Stimulated activated CD4-positive, alpha-beta T cell treated with anti-CD3 and anti-CD28 coated beads, TNF-alpha, amount 100 ng/mL, for 48 hours (primary cell): ENCODE measurements around the gene PEAK1.

Experiments
- DNase-seq, 3 donors: peaks; one replicate each; pipeline ENCODE4 v3.0.0-alpha.2; 2020; ENCODE audit warnings: low read depth in 3 of 3

PEAK1 gene

DNA sequence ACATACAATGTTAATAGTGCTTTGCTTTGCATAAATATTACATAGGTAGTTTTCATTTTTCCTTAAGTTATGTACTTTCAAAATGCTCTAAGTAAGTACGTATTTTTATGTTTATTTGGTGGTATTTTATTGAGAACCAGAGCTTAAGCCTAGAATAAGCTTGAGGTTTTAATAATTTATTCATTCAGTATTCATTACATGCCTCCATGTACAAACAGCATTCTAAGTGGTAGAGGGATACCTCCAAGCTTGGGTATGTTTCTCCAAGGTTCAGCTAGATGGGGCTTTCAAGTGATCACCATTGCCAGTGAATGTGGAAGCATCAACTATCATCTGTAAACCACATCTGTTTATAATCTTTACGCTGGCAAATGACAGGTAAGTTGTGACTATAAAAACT lies 52.3 kb downstream of the PEAK1 start:
- no peak for DNase-seq

DNA sequence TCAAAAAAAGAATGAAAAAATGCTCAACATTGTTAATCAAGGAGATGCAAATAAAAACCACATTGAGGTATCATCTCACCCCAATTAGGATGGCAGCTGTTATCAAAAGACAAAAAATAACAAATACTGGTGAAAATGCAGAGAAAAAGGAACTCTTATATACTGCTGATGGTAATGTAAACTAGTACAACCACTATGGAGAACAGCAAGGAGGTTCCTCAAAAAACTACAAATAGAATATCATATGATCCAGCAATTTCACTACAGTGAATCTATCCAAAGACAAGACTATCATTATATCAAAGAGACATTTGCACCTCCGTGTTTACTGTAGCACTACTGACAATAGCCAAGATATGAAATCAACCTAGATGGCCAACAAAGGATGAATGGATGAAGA lies 58.4 kb downstream of the PEAK1 start:
- no peak for DNase-seq

DNA sequence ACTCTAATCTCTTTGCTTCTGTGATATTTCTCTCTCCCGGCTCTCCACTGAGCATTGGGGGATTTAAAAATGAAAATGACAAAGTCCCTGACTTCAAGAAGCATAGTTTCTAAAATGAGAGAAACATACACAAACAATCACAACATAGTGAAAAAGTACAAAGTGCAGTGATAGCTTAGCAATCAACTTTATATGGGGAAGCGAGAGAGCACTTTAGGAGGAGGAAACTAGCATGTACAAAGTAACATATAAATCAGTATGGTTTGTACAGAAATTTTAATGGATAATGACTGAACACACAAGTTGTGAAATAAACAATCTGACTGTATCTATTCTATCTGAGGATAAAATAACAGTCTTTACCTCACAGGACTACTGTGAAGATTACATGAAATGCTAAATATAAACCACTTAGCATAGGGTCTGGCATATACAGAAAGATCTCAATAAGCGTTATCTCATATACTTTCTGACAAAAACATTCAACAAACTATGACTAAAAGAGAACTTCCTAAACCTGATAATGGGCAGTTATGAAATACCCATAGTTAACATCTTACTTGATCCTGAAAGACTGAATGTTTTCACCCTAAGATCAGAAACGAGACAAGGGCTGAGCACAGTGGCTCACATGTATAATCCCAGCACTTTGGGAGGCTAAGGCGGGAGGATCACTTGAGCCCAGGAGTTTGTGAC lies 61.2 kb downstream of the PEAK1 start:
- DNase-seq = no peak

DNA sequence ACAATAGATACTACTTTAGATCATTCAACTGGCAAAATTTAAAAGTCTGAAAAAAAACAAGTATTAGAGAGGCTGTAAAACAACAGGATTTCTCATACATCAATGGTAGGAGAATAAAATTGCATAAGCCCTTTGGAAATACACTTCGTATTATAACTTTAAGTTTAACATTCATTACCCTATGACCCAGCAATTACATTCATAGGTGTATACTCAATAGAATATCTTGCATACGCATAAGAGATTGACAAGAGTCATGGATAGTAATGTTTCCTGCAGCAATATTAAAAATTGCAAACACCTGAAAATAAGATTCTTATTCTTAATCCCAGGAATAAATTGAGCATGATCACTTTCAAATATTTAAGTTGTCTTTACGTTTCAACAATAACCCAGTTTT lies 63.6 kb downstream of the PEAK1 start:
- no peak for DNase-seq

DNA sequence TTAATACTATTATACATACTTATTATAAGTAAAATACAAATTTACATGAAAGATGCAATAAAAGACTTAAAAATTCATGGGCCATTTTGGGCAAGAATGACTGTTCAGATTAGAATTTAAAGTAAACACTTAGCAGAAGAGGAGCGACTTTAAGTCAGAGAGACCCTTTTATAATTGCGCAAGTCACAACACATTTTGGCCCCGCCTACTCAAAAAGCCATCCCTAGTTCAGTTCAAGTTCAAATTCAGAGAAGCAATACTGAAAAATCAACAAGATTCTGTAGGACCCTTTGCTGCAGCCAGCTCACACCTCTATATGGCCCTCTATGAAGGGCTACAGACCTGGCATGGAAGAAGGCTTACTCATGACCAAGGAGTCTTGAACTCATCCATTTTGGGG lies 64.6 kb downstream of the PEAK1 start:
- no peak for DNase-seq

DNA sequence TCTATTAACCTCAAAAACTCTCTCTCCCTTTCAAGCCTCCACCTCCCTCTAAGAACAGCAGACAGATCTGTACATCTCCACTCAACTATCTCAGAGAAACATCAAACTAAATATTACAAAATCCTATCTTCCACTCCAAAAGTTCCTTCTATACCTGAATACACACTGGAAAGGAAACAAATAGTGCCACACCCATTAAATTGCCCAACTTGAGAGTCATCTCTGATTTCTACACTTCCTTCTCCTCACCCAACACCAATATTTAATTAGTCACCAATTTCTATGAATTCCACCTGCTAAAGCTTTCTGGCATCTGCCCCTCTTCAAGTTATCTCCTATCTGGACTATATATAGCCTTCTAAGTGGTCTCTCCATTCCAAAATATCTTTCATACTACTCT lies 65.8 kb downstream of the PEAK1 start:
- no peak for DNase-seq

DNA sequence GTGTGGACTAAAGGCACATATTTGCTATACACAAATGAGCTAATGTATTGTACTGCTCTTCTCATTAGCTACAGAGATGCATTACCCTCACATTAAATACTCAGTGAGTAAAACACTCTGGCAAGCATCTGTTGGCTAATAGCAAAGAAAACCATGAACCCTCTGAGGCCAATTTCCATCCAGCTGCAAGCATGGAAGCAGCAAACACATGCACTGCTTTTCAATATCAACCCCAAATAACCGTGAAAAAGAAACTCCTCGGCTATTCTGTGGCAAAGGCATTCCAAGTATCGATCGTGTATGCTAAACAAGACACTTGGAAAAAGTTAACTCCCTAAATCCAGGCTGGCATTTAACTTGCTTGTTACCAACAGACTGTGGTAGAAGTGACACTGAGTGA lies 67.0 kb downstream of the PEAK1 start:
- DNase-seq = no peak

DNA sequence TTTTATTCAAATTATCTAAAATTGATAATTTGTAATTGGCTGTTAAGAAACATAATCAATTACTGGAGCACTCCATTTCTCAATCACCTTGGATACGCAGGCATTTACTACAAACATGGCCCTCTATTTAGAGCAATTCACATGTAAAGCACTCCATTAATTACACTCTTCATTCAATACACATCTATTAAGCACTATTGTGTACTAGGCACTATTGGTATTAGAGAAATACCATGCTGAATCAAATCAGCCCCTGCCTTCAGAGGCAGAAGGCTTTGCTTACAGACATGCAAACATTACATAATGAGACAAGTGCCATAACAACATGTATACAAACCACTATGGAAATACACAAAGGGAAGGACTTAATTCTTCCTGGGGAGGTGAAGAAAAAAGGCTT lies 69.1 kb downstream of the PEAK1 start:
- no peak for DNase-seq

DNA sequence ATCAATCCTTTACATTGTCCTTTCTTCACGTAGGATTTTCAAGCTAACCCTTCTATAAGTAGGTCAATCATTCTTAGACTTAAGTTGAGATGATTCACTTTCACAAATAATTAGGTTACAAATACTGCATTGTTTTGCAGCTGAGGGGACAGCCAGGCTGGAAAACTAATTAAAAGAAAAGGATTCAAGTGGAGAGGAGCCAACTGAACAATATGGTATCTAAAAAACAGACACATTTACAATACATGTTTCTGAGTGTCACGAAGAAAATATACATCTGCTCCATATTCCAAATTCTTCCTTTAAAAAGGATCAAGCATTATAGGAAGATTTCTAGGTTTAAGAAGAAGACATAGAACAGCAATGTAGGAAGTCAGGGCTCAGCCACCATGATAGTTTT lies 70.2 kb downstream of the PEAK1 start:
- no peak for DNase-seq

DNA sequence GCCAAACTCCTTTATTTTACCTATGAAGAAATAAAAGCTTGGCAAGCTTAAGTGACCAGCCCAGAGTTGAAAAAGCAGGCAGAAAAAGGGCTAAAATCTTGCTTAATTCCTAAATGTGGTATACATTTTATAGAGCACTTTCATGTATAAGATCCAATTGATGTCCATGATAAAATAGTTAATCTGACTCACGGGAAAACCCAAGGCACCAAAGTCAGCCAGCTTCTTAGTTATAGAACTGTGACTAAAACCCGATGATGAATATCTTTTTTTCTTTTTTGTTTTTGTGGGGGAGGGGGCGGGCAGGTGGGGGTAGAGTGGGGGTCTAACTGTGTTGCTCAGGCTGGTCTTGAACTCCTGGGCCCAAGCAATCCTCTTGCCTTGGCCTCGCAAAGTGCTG lies 71.4 kb downstream of the PEAK1 start:
- DNase-seq = no peak

DNA sequence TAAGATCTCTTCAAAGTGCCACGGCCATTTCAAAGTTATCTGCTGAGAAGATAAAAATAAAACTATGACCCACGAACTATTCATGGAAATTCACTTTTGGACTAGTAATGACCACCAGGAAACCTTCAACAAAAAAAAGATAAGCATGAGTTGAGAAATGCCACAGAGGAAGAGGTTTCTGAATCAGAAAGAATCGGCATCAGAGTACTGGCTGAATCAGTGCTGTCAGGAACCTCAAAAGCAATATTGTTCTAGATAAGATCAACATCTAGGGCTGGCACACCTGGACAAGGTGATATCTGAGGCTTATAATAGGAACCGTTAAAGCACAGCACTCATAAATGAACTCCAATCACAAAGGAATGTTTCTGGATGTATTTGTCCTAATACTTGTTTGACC lies 72.7 kb downstream of the PEAK1 start:
- DNase-seq = no peak

DNA sequence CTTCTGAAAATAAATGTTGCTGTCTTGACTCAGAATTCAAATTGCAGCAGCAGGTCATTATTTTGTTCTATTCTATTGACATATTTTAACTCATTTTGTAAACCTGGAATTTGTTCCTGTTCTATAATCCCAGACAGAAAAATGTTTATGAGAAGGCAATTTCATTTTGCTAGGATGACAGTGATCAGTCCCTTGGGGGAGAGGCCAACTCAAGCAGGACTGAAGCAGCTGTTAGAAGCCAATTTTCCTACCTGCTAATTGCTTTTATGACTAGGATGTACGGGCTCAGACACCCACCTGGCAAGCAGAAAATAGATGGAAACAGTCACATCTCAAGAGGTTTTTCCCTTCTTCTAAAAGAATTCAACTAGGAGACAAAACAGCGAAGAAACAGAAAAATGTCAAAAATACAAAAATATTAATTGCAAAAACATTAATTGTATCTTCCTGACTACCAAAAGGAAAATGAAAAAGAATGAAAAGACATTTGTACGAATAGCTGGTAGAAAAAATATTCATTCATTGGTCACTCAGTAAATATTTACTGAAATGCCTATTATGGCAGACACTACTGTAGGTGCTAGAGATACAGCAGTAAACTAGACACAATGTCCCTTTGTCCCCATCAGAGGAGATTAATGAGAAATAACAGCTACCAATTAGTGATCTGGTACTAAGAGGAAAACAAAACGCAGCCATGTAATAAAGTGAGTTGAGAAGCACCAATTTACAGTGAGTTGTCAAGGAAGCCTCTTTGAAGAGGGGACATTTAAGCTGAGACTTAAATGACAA lies 73.5 kb downstream of the PEAK1 start:
- no peak for DNase-seq

DNA sequence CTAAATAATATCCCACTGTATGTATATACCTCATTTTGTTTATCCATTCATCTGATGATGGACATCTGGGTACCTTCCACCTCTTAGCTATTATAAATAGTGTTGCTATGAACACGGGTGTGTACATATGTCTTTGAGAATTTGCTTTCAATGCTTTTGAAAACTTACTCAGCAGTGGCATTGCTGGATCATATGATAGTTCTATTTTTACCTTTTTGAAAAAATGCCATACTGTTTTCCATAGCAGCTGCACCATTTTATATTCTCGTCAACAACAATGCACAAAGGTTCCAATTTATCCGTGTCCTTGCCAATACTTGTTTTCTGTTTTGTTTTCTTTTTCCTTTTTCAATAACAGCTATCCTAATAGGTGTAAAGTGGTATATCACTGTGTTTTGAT lies 77.1 kb downstream of the PEAK1 start:
- no peak for DNase-seq

DNA sequence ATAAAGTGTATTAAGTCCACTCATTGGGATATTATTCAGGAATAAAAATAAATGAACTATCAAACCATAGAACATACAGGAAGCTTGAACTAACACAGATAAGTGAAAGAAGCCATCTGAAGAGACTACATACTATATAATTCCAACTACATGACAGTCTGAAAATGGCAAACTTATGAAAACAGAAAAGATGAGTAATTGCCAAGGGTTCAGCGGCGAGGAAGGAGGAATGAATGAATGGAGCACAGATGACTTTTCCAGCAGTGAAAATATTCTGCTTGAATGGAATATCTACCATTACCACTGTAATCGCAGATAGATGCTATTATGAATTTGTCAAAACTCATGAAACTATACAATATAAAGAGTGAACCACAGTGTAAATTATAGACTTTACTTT lies 79.7 kb downstream of the PEAK1 start:
- no peak for DNase-seq

DNA sequence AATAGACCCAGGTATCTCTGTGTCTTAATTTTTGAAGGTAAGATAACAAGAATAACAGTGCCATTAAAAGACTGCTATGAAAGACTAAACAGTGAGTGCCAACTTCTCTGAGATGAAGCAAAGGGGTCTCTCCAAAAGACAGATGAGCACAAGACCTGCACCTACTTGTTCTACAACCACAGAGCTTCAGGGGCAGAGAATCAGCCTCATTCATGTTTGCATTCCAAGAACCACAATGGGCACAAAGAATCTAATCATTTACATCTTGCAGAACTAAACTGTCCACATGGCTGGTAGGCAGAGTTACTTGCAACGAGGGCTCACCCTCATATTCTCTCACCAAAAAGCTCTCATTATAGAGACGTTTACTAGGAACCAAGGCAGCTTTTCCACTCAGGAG lies 83.9 kb downstream of the PEAK1 start:
- DNase-seq = no peak

DNA sequence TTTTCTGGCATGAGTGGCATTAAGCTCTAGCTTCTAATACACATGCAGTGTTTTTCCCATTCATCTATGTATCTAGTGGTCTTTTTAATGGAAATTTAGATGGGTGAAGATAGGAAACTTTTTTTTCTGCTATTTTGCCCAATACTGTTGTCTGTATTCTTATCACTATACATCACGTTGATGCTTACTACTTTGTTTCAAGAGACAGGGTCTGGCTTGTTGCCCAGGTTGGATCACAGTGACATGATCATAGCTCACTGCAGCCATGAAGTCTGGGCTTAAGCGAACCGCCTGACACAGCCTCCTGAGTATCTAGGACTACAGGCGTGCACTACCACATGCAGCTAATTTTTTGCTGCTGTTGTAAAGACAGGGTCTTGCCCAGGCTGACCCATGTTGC lies 84.6 kb downstream of the PEAK1 start:
- no peak for DNase-seq

DNA sequence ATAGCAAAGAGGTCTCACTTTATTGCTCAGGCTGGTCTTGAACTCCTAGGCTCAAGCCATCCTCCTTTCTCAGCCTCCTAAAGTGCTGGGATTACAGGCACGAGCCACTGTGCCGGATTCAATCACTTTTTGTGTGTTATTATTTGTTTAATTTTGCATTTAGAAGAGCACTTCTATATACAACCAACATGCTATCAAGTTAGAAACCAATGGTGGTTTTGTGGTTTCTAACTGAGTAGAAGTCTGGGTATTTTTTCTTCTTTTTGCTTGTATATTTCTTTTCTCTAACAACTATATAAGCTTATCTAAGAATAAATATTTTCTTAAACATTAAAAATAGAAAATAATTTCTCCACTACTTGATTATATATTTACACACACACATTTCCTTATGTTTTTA lies 86.7 kb downstream of the PEAK1 start:
- DNase-seq = no peak

DNA sequence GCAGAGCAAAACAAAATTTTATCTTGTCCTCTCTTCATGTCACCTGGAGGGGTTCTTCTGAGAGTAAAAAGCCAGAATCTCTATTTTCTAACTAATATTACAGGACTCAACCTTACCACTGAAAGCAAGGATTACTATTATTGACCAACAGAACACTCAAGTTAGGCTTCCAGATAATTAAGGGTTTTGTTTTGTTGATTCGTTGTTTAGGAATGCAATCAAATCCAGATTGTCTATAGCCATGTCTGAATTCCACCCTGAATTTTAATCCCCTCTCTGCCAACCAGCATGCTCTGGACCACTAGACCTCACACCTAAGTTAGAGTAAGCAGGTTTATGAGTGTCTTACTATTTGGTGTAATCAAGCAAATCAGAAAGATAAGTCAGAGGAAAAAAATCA lies 90.7 kb downstream of the PEAK1 start:
- no peak for DNase-seq

DNA sequence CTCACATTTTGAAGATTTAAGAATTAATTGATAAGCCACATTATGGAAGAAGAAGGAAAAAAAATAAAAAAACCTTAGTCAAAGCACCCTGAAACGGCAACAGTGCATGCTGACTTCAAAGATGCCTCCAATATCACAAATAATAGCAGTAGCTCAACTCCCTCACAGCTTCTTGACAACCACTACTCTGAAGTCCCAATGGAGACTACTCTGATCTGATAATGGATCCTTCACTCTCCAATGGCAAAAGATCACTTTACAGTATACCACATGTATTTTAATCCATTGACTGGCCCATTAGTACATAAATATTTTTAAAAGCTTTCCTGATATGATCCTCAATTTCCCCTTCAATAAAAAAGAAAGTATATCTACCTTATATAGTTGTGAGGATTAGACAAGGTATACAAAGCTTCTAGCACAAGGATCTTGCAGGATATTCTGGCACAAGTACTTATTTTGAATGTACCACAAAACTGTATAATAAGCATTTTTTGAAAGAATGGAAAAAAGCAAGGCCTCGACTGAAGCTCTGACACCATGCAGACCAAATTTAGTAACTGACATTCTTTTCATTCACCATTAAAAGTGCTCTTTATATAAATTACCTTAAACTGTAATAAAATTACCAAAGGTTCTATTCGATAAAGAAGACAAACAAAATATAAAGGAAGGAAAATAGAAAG lies 91.9 kb downstream of the PEAK1 start:
- no peak for DNase-seq

DNA sequence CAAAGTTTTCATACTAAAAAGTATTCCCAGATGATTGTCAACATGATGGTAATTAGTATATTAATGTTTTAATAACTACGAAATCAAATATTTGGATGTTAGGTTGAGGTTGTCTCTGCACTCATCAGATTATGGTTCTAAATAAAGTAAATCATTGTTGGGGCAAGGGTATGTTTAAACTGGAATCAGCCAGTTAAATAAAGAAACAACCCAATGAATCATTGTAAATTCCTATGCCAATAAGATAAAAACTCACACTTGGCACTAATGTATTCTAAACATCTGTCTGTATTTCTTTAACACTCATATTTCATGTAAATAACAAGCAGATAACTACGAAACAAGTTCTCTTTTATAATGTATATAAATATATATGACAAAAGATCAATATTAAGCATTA lies 92.7 kb downstream of the PEAK1 start:
- DNase-seq = no peak

DNA sequence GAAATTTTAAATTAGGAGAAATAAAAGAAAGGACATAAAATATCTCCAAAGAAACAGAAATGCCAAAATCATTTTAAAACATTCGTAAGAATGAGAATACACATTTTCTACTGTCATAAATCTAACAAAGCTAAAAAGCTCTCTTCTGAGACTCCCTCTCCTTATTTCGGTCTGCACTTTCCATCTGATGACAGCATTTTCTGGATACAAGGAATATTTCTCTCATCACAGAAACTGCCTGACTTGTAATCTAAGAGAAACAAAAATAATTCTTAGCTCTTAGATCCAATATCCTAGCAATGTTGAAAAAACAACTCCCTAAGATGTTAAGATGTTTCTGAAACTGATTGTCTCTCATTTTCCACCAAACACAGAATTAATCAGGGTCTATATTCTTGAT lies 93.5 kb downstream of the PEAK1 start:
- DNase-seq = no peak

DNA sequence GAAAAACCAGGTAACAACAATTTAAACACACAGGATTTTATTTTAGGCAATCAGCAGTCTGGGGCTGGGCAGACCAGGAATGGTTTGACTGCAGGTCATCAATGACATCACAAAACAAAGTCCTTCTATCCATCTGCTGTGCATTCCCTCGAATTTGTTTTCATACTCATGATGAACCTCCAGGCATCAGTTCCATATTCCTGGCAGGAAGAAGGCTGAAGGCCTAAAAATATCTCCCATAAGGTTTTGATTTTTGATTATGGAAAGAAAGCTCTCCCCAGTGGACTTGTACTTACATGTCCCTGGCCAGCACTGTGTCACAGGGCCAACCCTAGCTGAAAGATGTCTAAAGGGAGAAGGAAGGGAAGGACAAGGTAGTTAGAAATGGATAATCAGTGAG lies 107.4 kb downstream of the PEAK1 start:
- DNase-seq = no peak
